Spleen (tissue), 7 donors: Measurements from ENCODE around the gene NPBWR2.

Experiments used
- CTCF ChIP-seq, 11 experiments: fragments of 200-600 bp in 7 of 11; fragments of 450-650 bp in 4 of 11; sonication (generic) in 4 of 11; IDR thresholded peaks in 8 of 11; conservative IDR thresholded peaks in 3 of 11; 1 replicate in 7 of 11; 2 replicates in 4 of 11; pipeline versions ENCODE4 v1.4.0 to v1.8.0; 2016 to 2021; ENCODE audit warnings: antibody characterized with exemption in 11 of 11, inconsistent platforms in 4 of 11, mild to moderate bottlenecking in 1 of 11
- POLR2A ChIP-seq, 3 donors: fragments of 450-650 bp; IDR thresholded peaks; one replicate each; pipeline ENCODE4 v1.5.1; 2017; ENCODE audit warnings: antibody characterized with exemption in 3 of 3, mild to moderate bottlenecking in 1 of 3
- POLR2AphosphoS5 ChIP-seq, 3 donors: sonication (generic); formaldehyde crosslinking; IDR thresholded peaks; one replicate each; pipeline ENCODE4 v1.5.1; 2017; ENCODE audit warnings: antibody characterized with exemption in 3 of 3
- donor health status: DM: no; HTN: no; CAD: no; lungs with moderate emphysema.
- donor health status: DM: no; HTN: no; CAD: no.
- donor health status: DM: no; HTN: no; CAD: no.

- TF ChIP-seq CTCF (IDR thresholded peaks at IDR 0.05 in 8 of 11, conservative IDR thresholded peaks at IDR 0.05 in 3 of 11) (no peak), POLR2A (IDR thresholded peaks at IDR 0.05) (no peak), POLR2AphosphoS5 (IDR thresholded peaks at IDR 0.05) (no peak)
Observed at GRCh38 chr20:64145458-64146300, 38.3 kb upstream of the NPBWR2 start.
